Calu3 (cell line): ENCODE measurements around the gene CDKAL1. TPM values are rescaled to one million over a fixed set of nuclear protein-coding genes. Genes with fewer than 3 reads are reported as not detected.

Experiments
- BruUV-seq: library from RNA; stranded (reverse); fragments of 400-500 nt; replicated peaks from 2 replicates; lab custom pipeline; 2021; lab: Mats Ljungman, UMichigan
- CTCF ChIA-PET: fragments of 300-600 bp; sonication (Branson Sonifier 250); formaldehyde crosslinking; loops from one replicate; lab custom pipeline; 2022; ENCODE audit warnings: antibody characterized with exemption; lab: Charles Lee
- DNase-seq: peaks from one replicate; pipeline ENCODE4 v3.0.0; 2022
- H3K27ac Mint-ChIP-seq: one replicate; pipeline ENCODE4 v1.8.0; 2022; ENCODE audit warnings: mixed read lengths; ENCODE audit not compliant: unreplicated experiment
- H3K27me3 Mint-ChIP-seq: one replicate; pipeline ENCODE4 v1.8.0; 2022; ENCODE audit warnings: mixed read lengths; ENCODE audit not compliant: unreplicated experiment
- H3K36me3 Mint-ChIP-seq: one replicate; pipeline ENCODE4 v1.8.0; 2022; ENCODE audit warnings: mild to moderate bottlenecking, moderate library complexity, mixed read lengths; ENCODE audit not compliant: insufficient read depth, unreplicated experiment
- H3K4me1 Mint-ChIP-seq: one replicate; pipeline ENCODE4 v1.8.0; 2022; ENCODE audit warnings: mild to moderate bottlenecking, low read depth, mixed read lengths; ENCODE audit not compliant: unreplicated experiment
- H3K4me3 Mint-ChIP-seq: one replicate; pipeline ENCODE4 v1.8.0; 2022; ENCODE audit warnings: mild to moderate bottlenecking, low read depth, moderate library complexity, mixed read lengths; ENCODE audit not compliant: unreplicated experiment
- H3K9me3 Mint-ChIP-seq: one replicate; pipeline ENCODE4 v1.8.0; 2022; ENCODE audit warnings: low read depth, mixed read lengths; ENCODE audit not compliant: unreplicated experiment
- intact Hi-C: fragments of 100-400 bp; cut with micrococcal nuclease; formaldehyde crosslinking; loops from one replicate; pipeline ENCODE4 v1.10.0; 2022; ENCODE audit not compliant: unreplicated experiment
- total RNA-seq: library from RNA; stranded (reverse); gene quantifications from 2 replicates; pipeline ENCODE4 v1.2.3, GENCODE V29; 2022
- TF ChIP-seq, protein P1 (sequence below): fragments of 200-600 bp; IDR thresholded peaks from one replicate; pipeline ENCODE4 v1.8.0; 2022; ENCODE audit warnings: antibody characterized with exemption; ENCODE audit not compliant: unreplicated experiment

CDKAL1 gene
- total RNA-seq, 1 experiment from 2014 or later, result 39.6 TPM

DNA sequence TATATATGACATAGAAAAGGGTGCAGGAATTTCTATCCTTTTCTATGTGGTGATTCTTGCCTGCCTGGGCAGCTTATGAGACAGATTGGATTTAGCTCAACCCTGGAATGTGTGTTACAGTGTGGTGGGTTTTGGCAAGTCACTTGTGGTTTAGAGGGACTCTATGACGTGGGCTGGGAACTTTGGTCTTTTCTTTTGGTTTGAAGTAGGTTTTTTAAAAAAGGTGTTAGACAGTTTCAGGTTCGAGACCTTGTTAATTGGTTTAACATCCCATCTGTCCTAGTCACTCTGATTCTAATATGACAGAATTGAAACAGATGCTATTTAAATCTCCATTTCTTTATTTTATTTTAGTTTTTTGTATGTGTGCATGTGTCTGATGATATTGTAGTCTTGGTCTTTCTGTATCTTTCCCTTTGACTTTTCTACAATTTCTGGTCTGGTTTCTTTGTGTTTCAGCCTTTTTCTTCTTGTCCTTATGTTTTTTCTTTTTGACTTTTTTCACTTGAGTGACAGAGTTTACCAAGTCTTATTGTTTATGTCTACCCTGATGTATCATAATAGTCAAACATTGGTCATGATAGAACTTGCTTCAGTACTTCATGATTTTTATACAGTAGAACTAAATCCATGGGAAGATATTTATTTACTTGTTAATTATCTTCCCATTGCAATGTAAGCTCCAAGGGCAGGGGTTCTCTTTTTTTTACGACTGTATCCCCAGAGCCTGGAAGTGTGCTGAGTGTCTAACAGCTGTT, 174.3 kb downstream of the CDKAL1 start:
- intact Hi-C loops, result no loop called here
- H3K4me1 Mint-ChIP-seq, result peaks cover 66% of the 10 kb centered on the region
- H3K27ac Mint-ChIP-seq, result no peak overlapping the region
- CTCF ChIA-PET, result no interaction called here
- no peak for DNase-seq
- H3K36me3 Mint-ChIP-seq, result peaks cover 9% of the 10 kb centered on the region
- TF ChIP-seq, protein P1, sequence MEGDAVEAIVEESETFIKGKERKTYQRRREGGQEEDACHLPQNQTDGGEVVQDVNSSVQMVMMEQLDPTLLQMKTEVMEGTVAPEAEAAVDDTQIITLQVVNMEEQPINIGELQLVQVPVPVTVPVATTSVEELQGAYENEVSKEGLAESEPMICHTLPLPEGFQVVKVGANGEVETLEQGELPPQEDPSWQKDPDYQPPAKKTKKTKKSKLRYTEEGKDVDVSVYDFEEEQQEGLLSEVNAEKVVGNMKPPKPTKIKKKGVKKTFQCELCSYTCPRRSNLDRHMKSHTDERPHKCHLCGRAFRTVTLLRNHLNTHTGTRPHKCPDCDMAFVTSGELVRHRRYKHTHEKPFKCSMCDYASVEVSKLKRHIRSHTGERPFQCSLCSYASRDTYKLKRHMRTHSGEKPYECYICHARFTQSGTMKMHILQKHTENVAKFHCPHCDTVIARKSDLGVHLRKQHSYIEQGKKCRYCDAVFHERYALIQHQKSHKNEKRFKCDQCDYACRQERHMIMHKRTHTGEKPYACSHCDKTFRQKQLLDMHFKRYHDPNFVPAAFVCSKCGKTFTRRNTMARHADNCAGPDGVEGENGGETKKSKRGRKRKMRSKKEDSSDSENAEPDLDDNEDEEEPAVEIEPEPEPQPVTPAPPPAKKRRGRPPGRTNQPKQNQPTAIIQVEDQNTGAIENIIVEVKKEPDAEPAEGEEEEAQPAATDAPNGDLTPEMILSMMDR, result no peak
- BruUV-seq, result no TSS peak
- H3K27me3 Mint-ChIP-seq, result no peaks in the 10 kb centered on the region
- no peaks in the 10 kb centered on the region for H3K9me3 Mint-ChIP-seq
- no peak overlapping the region for H3K4me3 Mint-ChIP-seq

DNA sequence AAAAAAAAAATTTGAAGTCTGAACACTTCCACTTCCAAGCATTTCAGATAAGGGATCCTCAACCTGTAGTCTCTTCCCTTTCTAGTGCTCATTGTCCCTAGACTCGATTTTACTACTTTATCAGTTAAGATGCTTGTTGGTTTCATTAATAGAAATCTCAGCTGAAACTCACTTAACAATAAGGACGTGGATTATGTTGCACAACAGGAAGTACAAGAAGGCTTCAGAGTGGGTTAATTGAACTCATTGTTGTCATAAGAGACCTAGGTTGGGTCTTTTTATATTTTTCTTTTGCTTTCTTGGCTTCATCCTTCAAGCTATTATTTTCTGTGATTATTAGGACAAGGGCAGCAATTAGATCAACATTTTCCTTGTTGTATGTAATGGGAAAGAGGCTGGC, 175.2 kb downstream of the CDKAL1 start:
- H3K27me3 Mint-ChIP-seq, result no peaks in the 10 kb centered on the region
- TF ChIP-seq, protein P1, result no peak
- no TSS peak for BruUV-seq
- CTCF ChIA-PET, result interaction anchor here (1.1 kb wide), 1 partner anchor 58 kb away, joined by 4 read pairs; no protein-coding TSS in a partner anchor
- no peak overlapping the region for H3K4me3 Mint-ChIP-seq
- no peak overlapping the region for H3K27ac Mint-ChIP-seq
- no peak for DNase-seq
- H3K36me3 Mint-ChIP-seq, result peaks cover 9% of the 10 kb centered on the region
- H3K4me1 Mint-ChIP-seq, result peaks cover 57% of the 10 kb centered on the region
- intact Hi-C loops, result no loop called here
- no peaks in the 10 kb centered on the region for H3K9me3 Mint-ChIP-seq

DNA sequence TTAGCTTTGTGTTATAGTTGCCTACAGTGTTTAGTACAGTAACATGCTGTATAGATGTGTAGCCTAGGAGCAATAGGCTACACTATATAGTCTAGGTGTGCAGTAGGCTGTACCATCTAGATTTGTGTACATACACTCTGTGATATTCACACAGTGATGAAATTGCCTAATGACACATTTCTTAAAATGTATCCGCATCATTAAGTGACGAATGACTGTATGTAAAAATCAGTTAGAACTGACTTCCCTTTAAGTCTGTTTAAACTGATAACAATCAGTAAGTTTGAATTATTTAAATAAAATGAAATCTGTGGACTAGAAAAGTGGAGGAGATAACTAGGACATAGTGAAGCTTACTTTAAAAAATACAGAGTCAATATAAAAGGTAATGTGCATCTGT, 176.1 kb downstream of the CDKAL1 start:
- Mint-ChIP-seq H3K9me3 (no peaks in the 10 kb centered on the region), H3K27me3 (no peaks in the 10 kb centered on the region), H3K4me3 (no peak overlapping the region), H3K4me1 (peaks cover 50% of the 10 kb centered on the region), H3K27ac (peak overlapping the region; percentile 38), H3K36me3 (peaks cover 9% of the 10 kb centered on the region)
- CTCF ChIA-PET, result interaction anchor here (1.1 kb wide), 1 partner anchor 58 kb away, joined by 4 read pairs; no protein-coding TSS in a partner anchor
- intact Hi-C loops, result loop anchor here (1.0 kb wide), 1 partner anchor 21 kb away; no protein-coding TSS in a partner anchor
- BruUV-seq, result no TSS peak
- TF ChIP-seq, protein P1, result no peak
- DNase-seq, result no peak

DNA sequence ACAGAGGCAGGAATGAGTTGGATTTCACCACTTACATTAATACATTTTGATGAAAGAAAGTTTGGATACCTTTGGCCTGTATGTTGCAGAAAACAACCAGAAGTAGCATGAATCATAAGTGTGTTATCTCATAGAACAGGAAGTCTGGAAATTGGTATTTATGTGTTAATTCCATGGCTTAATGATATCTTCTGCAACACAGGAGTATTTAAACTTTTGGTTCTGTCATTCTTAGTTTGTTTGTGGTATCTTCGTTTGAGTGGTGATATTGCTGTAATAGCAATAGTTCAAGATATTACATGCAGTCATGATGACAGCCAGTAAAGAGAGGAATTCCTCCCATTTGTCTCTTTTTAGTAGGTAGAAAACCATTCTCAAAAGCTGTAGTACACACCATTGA, 177.3 kb downstream of the CDKAL1 start:
- no TSS peak for BruUV-seq
- CTCF ChIA-PET, result interaction anchor here (0.7 kb wide), 1 partner anchor 878 kb away, joined by 3 read pairs; no protein-coding TSS in a partner anchor
- intact Hi-C loops, result no loop called here
- Mint-ChIP-seq H3K36me3 (peaks cover 9% of the 10 kb centered on the region), H3K4me3 (no peak overlapping the region), H3K27me3 (no peaks in the 10 kb centered on the region), H3K9me3 (no peaks in the 10 kb centered on the region), H3K27ac (peak overlapping the region; percentile 21), H3K4me1 (peaks cover 41% of the 10 kb centered on the region)
- TF ChIP-seq, protein P1, result no peak
- no peak for DNase-seq
